HG02852 (cell line): ENCODE measurements around the gene USP34.

Experiments
- ATAC-seq: cut with Tn5 transposase; IDR thresholded peaks from one replicate; pipeline ENCODE4 v1.9.1; 2021; ENCODE audit warnings: mild to moderate bottlenecking, moderate library complexity; ENCODE audit not compliant: unreplicated experiment

USP34 gene

GRCh38 chr2:61327173-61327572, 143.7 kb downstream of the USP34 start:
- no peak for ATAC-seq

GRCh38 chr2:61326423-61326822, 144.5 kb downstream of the USP34 start:
- ATAC-seq = no peak

- no peak for ATAC-seq
These were observed 150.7 kb downstream of the USP34 start for GRCh38 chr2:61320181-61320580.

- ATAC-seq = no peak
These were observed 152.3 kb downstream of the USP34 start for GRCh38 chr2:61318553-61318952.

- ATAC-seq = no peak
These were observed 174.9 kb downstream of the USP34 start for GRCh38 chr2:61295981-61296380.

GRCh38 chr2:61291851-61292575, 178.9 kb downstream of the USP34 start:
- ATAC-seq = no peak

- ATAC-seq = no peak
These were observed 182.6 kb downstream of the USP34 start for GRCh38 chr2:61288070-61288841.

- no peak for ATAC-seq
These were observed 183.6 kb downstream of the USP34 start for GRCh38 chr2:61287254-61287653.

- no peak for ATAC-seq
These were observed 187.3 kb downstream of the USP34 start for GRCh38 chr2:61283443-61284160.

GRCh38 chr2:61282104-61282590, 188.7 kb downstream of the USP34 start:
- ATAC-seq = no peak

- no peak for ATAC-seq
These were observed 189.6 kb downstream of the USP34 start for GRCh38 chr2:61281321-61281720.

- no peak for ATAC-seq
These were observed 193.1 kb downstream of the USP34 start for GRCh38 chr2:61277756-61278155.

- ATAC-seq = no peak
These were observed 195.2 kb downstream of the USP34 start for GRCh38 chr2:61275575-61276184.

- ATAC-seq = no peak
These were observed 198.3 kb downstream of the USP34 start for GRCh38 chr2:61272421-61273070.

GRCh38 chr2:61268249-61268648, 202.6 kb downstream of the USP34 start:
- ATAC-seq = no peak

GRCh38 chr2:61266632-61267505, 204.0 kb downstream of the USP34 start:
- no peak for ATAC-seq

- no peak for ATAC-seq
These were observed 207.1 kb downstream of the USP34 start for GRCh38 chr2:61263830-61264229.

GRCh38 chr2:61262699-61263098, 208.2 kb downstream of the USP34 start:
- ATAC-seq = no peak

GRCh38 chr2:61257446-61257845, 213.4 kb downstream of the USP34 start:
- no peak for ATAC-seq
